Transverse colon (tissue), 4 donors: ENCODE measurements around the gene MEIKIN. TPM values are rescaled to one million over a fixed set of nuclear protein-coding genes. Genes with fewer than 3 reads are reported as not detected.
"Not testable (repeated sequence)": the region's sequence is repeated elsewhere in the genome, so short reads cannot be mapped to it uniquely, and the experiment has no call there.

ENCODE experiments used
- DNase-seq: peaks from one replicate; pipeline ENCODE4 v3.0.0-alpha.2; 2019
- H3K27ac ChIP-seq, 4 donors: fragments of 200-600 bp; sonication (generic); 2 replicates each; pipeline ENCODE4 v1.5.1; 2016 to 2018; ENCODE audit warnings: inconsistent platforms in 4 of 4
- H3K27me3 ChIP-seq: fragments of 200-600 bp; sonication (generic); 2 replicates; pipeline ENCODE4 v1.5.1; 2017; ENCODE audit warnings: inconsistent platforms
- H3K36me3 ChIP-seq, 4 donors: fragments of 200-600 bp; sonication (generic); 2 replicates each; pipeline ENCODE4 v1.5.1; 2017 to 2019; ENCODE audit warnings: inconsistent platforms in 4 of 4
- H3K4me1 ChIP-seq, 4 donors: fragments of 200-600 bp; sonication (generic); 2 replicates each; pipeline ENCODE4 v1.5.1; 2017 to 2020; ENCODE audit warnings: inconsistent platforms in 4 of 4
- H3K4me3 ChIP-seq, 4 donors: fragments of 200-600 bp; sonication (generic); 1 replicate in 1 of 4; 2 replicates in 3 of 4; pipeline versions ENCODE4 v1.5.1 to v1.6.1; 2017 to 2019; ENCODE audit warnings: inconsistent platforms in 4 of 4
- H3K9me3 ChIP-seq, 2 donors: fragments of 200-600 bp; sonication (generic); 2 replicates each; pipeline ENCODE4 v1.5.1; 2017 to 2019; ENCODE audit warnings: inconsistent platforms in 2 of 2
- CTCF ChIP-seq, 5 experiments: fragments of 200-600 bp in 3 of 5; fragments of 450-650 bp in 2 of 5; sonication (generic) in 3 of 5; IDR thresholded peaks; 1 replicate in 2 of 5; 2 replicates in 3 of 5; pipeline ENCODE4 v1.5.1; 2016 to 2017; ENCODE audit warnings: antibody characterized with exemption in 5 of 5, inconsistent platforms in 3 of 5, mild to moderate bottlenecking in 2 of 5, moderate library complexity in 1 of 5
- EP300 ChIP-seq: sonication (generic); formaldehyde crosslinking; IDR thresholded peaks from one replicate; pipeline ENCODE4 v1.6.1; 2017; ENCODE audit warnings: antibody characterized with exemption, low read depth
- POLR2A ChIP-seq: fragments of 450-650 bp; IDR thresholded peaks from one replicate; pipeline ENCODE4 v1.6.1; 2016; ENCODE audit warnings: antibody characterized with exemption, mild to moderate bottlenecking, moderate library complexity
- POLR2AphosphoS5 ChIP-seq, 3 donors: sonication (generic); formaldehyde crosslinking; IDR thresholded peaks; one replicate each; pipeline ENCODE4 v1.6.1; 2016; ENCODE audit warnings: antibody characterized with exemption in 3 of 3
- WGBS, 2 donors: methylation state at CpG; one replicate each; pipeline ENCODE4 v1.1.5; 2018; ENCODE audit warnings: low coverage in 1 of 2; 5-methylcytosine and 5-hydroxymethylcytosine counted together
- in situ Hi-C, 4 donors: fragments of 200-750 bp; cut with MboI; loops; one replicate each; pipeline versions ENCODE4 v1.15.0 to v1.15.1; 2017; ENCODE audit warnings: low sequenced_read_pairs in 3 of 4, low pct_ligation_motif_present in 1 of 4, low pct_unique_long_range_greater_than_20kb in 1 of 4
- intact Hi-C: fragments of 100-400 bp; cut with DNase I; formaldehyde crosslinking; loops from one replicate; pipeline ENCODE4 v1.15.1; 2023; ENCODE audit warnings: low total_unique reads
- total RNA-seq, 4 donors: library from RNA; depleted of rRNA; stranded (reverse); fragments of >200 nt; gene quantifications; one replicate each; pipeline ENCODE4 v1.1.0, GENCODE V29; 2016

MEIKIN gene
- total RNA-seq, 4 donors from 2014 or later: not detected

GRCh38 chr5:131914472-131914871, 31.0 kb downstream of the MEIKIN start:
- TF ChIP-seq EP300 (no peak), POLR2AphosphoS5 (IDR thresholded peaks at IDR 0.05) (no peak), POLR2A (no peak), CTCF (IDR thresholded peaks at IDR 0.05) (no peak)
- no peak overlapping the region for H3K27ac ChIP-seq
- intact Hi-C loops (no loop called here), in situ Hi-C loops (no loop called here)
- no peaks in the 10 kb centered on the region for H3K9me3 ChIP-seq
- no peak overlapping the region for H3K4me3 ChIP-seq
- H3K36me3 ChIP-seq: no peaks in the 10 kb centered on the region
- H3K27me3 ChIP-seq: no peaks in the 10 kb centered on the region
- H3K4me1 ChIP-seq: no peaks in the 10 kb centered on the region
- no peak for DNase-seq

DNA sequence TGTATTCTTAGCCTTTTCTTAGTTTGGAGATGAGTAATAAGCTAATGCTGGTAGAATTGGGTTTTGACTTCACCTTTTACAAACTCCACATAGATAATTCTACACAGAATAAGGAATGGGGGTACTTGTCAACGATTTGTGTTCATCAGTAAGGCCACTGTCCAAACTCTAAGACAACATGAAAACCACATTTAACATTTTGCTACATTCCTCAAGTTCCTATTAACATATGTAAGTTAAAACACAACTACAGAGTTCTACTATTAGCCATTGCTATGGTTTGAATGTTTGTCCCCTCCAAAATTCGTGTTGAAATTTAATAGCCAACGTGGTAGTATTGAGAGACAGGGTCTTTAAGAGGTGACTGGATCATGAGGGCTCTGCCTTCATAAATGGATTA, 31.9 kb downstream of the MEIKIN start:
- DNase-seq: no peak
- in situ Hi-C loops: no loop called here
- Histone ChIP-seq H3K36me3 (no peaks in the 10 kb centered on the region), H3K27me3 (no peaks in the 10 kb centered on the region), H3K4me3 (no peak overlapping the region), H3K9me3 (no peaks in the 10 kb centered on the region), H3K4me1 (no peaks in the 10 kb centered on the region), H3K27ac (no peak overlapping the region)
- 49 to 61% methylated on average over 3 of the region's 3 CpGs for WGBS, 2 donors
- TF ChIP-seq CTCF (IDR thresholded peaks at IDR 0.05): no peak
- intact Hi-C loops: no loop called here

DNA sequence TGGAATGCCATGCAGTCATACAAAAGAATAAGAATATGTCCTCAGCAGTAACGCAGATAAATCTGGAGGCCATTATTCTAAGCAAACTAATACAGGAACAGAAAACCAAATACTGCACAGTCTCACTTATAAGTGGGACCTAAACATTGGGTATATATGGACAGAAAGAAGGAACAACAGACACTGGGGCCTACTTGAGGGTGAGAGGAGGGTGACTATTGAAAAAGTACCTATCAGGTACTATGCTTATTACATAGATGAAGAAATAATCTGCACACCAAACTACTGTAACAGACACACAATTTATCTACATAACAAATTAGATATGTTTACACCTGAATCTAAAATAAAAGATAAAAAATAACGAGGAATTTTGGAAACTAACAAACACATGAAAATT, 38.8 kb downstream of the MEIKIN start:
- intact Hi-C loops: no loop called here
- H3K36me3 ChIP-seq: no peaks in the 10 kb centered on the region
- in situ Hi-C loops: no loop called here
- DNase-seq: no peak
- H3K27me3 ChIP-seq: no peaks in the 10 kb centered on the region
- no peak overlapping the region for H3K4me3 ChIP-seq
- no peaks in the 10 kb centered on the region for H3K4me1 ChIP-seq
- no peaks in the 10 kb centered on the region for H3K9me3 ChIP-seq
- TF ChIP-seq EP300 (no peak), POLR2A (no peak), CTCF (IDR thresholded peaks at IDR 0.05) (no peak), POLR2AphosphoS5 (IDR thresholded peaks at IDR 0.05) (no peak)
- no peak overlapping the region for H3K27ac ChIP-seq
- WGBS, 2 donors: 72 to 74% methylated on average over 2 of the region's 2 CpGs

GRCh38 chr5:131902266-131902665, 43.2 kb downstream of the MEIKIN start:
- H3K4me3 ChIP-seq, H3K36me3 ChIP-seq, H3K27ac ChIP-seq, DNase-seq, H3K27me3 ChIP-seq, intact Hi-C loops, H3K9me3 ChIP-seq, in situ Hi-C loops, H3K4me1 ChIP-seq: not testable (repeated sequence)
- 70% methylated on average over 1 of the region's 1 CpG; no CpG with 5 or more reads in 1 of the 2 donors for WGBS, 2 donors

- intact Hi-C loops: no loop called here
- H3K36me3 ChIP-seq: no peaks in the 10 kb centered on the region
- DNase-seq: no peak
- H3K4me1 ChIP-seq: no peaks in the 10 kb centered on the region
- in situ Hi-C loops: no loop called here
- no peak overlapping the region for H3K27ac ChIP-seq
- H3K4me3 ChIP-seq: no peak overlapping the region
- no peaks in the 10 kb centered on the region for H3K9me3 ChIP-seq
- H3K27me3 ChIP-seq: no peaks in the 10 kb centered on the region
- TF ChIP-seq EP300 (no peak), POLR2AphosphoS5 (IDR thresholded peaks at IDR 0.05) (no peak)
Observed at GRCh38 chr5:131899686-131900085, 45.8 kb downstream of the MEIKIN start.
